Adipocyte (in vitro differentiated cells): ENCODE data around the gene SEC63.

ENCODE experiments used
- DNase-seq: peaks from one replicate; pipeline ENCODE4 v3.0.0-alpha.2; 2015; ENCODE audit warnings: low read depth
- H3K27me3 ChIP-seq: replicated peaks from 2 replicates; pipeline ENCODE4 v1.7.0; 2013; ENCODE audit warnings: mild to moderate bottlenecking, low read length, moderate library complexity; ENCODE audit not compliant: control insufficient read depth, insufficient read depth
- H3K36me3 ChIP-seq: 2 replicates; pipeline ENCODE4 v1.7.0; 2013; ENCODE audit warnings: low read length, mild to moderate bottlenecking, moderate library complexity; ENCODE audit not compliant: control insufficient read depth, insufficient read depth, severe bottlenecking
- H3K4me1 ChIP-seq: 2 replicates; pipeline ENCODE4 v1.7.0; 2013; ENCODE audit warnings: mild to moderate bottlenecking, low read length, moderate library complexity; ENCODE audit not compliant: control insufficient read depth, insufficient read depth
- H3K4me3 ChIP-seq: 2 replicates; pipeline ENCODE4 v1.7.0; 2013; ENCODE audit warnings: mild to moderate bottlenecking, low read length, moderate library complexity
- H3K9ac ChIP-seq: 2 replicates; pipeline ENCODE4 v1.7.0; 2013; ENCODE audit warnings: mild to moderate bottlenecking, low read length, moderate library complexity
- H3K9me3 ChIP-seq: 2 replicates; pipeline ENCODE4 v1.7.0; 2013; ENCODE audit warnings: mild to moderate bottlenecking, low read length, moderate library complexity; ENCODE audit not compliant: control insufficient read depth

SEC63 gene

DNA sequence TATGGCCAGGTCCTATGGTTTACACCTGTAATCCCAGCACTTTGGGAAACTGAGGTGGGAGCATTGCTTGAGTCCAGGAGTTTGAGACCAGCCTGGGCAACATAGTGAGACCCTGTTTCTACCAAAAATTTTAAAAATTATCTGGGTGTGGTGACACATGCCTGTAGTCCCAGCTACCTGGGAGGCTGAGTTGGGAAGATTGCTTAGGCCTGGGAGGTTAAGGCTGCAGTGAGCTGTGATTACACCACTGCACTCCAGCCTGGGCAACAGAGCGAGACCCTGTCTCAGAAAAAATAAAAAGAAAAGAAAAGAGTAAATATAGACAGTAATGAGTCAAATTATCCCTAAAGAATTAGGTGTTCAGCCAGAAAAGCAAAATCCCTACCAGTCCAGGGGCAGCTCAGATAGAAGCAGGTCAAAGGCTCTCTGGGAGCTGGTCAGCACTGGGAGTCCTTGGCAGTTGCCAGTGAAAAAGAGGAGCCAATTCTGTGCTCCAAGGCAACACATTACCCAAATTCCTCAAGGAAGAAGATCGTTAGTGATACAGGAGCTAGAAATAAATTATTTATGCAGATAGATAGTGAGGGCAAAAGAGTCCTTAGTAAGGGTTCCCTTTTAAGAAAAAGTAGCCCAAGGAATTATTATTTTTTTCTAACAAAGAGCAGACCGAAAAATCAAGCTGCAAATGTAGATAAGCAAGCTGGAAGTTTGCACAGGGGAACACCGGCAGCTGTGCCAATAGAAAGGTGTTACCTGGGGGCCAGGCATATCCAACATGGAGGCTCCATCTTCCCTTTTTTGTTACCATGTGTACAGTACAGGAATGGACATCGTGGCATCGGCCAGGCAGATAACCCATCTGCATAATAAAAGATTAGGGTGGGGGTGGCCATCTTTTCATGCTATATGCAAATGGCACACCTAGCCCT is 31.4 kb upstream of the SEC63 start:
- Histone ChIP-seq H3K36me3 (no peaks in the 10 kb centered on the region), H3K4me1 (peaks cover 12% of the 10 kb centered on the region), H3K27me3 (peaks cover 2% of the 10 kb centered on the region), H3K9ac (no peak overlapping the region), H3K9me3 (peaks cover 4% of the 10 kb centered on the region), H3K4me3 (no peak overlapping the region)
- DNase-seq = no peak

- H3K27me3 ChIP-seq = peaks cover 2% of the 10 kb centered on the region
- no peak for DNase-seq
- H3K4me3 ChIP-seq = no peak overlapping the region
- no peak overlapping the region for H3K9ac ChIP-seq
- no peaks in the 10 kb centered on the region for H3K36me3 ChIP-seq
- H3K4me1 ChIP-seq = peaks cover 10% of the 10 kb centered on the region
- H3K9me3 ChIP-seq = peaks cover 4% of the 10 kb centered on the region
These were observed 30.6 kb upstream of the SEC63 start for GRCh38 chr6:107988570-107988969.

GRCh38 chr6:107987805-107988204 is 29.8 kb upstream of the SEC63 start:
- Histone ChIP-seq H3K4me1 (peaks cover 10% of the 10 kb centered on the region), H3K9me3 (peaks cover 4% of the 10 kb centered on the region), H3K9ac (no peak overlapping the region), H3K36me3 (no peaks in the 10 kb centered on the region), H3K4me3 (no peak overlapping the region), H3K27me3 (peaks cover 2% of the 10 kb centered on the region)
- DNase-seq = no peak

DNA sequence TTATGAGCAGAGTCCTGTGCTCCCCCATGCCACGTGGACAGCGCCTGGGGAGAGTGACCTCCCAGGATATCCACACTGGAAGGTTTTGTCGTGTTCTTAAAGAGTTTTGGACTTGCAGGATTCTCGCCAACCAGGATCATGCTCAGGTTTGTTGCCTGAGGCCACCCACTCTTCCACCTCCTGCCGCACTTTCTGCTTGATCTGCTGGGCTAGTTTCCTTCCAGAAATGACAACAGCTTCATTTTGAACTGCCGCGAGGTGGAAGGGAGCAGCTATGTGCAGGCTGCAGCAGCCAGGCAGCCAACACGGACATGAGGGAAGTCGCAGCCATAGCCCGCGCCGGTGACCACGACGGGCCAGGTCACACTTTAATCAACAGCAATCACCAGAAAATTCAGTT is 27.7 kb upstream of the SEC63 start:
- Histone ChIP-seq H3K4me1 (peaks cover 10% of the 10 kb centered on the region), H3K9me3 (peaks cover 4% of the 10 kb centered on the region), H3K27me3 (peaks cover 2% of the 10 kb centered on the region), H3K4me3 (no peak overlapping the region), H3K9ac (no peak overlapping the region), H3K36me3 (no peaks in the 10 kb centered on the region)
- no peak for DNase-seq

DNA sequence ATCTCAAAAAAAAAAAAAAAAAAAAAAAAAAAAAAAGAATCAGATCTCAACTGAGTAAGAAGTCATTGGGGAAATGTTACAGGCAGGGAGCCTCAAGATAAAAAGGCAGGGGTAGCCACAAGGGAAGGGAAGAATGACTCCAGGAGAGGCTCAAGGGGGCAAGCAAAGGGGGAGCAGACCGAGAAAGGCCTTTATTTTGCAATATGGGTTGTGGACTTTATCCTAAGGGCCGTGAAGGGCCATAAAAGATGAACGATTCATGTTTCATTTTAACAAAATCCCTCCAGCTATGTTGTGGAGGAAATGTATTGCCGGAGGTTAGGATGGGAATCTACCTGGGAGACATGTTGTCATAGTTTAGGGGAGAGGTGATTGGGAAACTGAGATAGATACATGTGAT is 25.8 kb upstream of the SEC63 start:
- no peaks in the 10 kb centered on the region for H3K36me3 ChIP-seq
- H3K9ac ChIP-seq = no peak overlapping the region
- no peak overlapping the region for H3K4me3 ChIP-seq
- H3K9me3 ChIP-seq = peaks cover 4% of the 10 kb centered on the region
- DNase-seq = no peak
- peaks cover 2% of the 10 kb centered on the region for H3K27me3 ChIP-seq
- peaks cover 3% of the 10 kb centered on the region for H3K4me1 ChIP-seq

- Histone ChIP-seq H3K4me3 (no peak overlapping the region), H3K4me1 (peaks cover 3% of the 10 kb centered on the region), H3K27me3 (peaks cover 2% of the 10 kb centered on the region), H3K9me3 (peaks cover 4% of the 10 kb centered on the region), H3K9ac (no peak overlapping the region), H3K36me3 (no peaks in the 10 kb centered on the region)
- DNase-seq = no peak
These were observed 24.5 kb upstream of the SEC63 start for GRCh38 chr6:107982486-107982885.

- H3K27me3 ChIP-seq = peaks cover 2% of the 10 kb centered on the region
- peaks cover 3% of the 10 kb centered on the region for H3K4me1 ChIP-seq
- no peaks in the 10 kb centered on the region for H3K36me3 ChIP-seq
- H3K9me3 ChIP-seq = peaks cover 4% of the 10 kb centered on the region
- H3K4me3 ChIP-seq = no peak overlapping the region
- H3K9ac ChIP-seq = no peak overlapping the region
- DNase-seq = no peak
These were observed 23.7 kb upstream of the SEC63 start for GRCh38 chr6:107981695-107982094.

DNA sequence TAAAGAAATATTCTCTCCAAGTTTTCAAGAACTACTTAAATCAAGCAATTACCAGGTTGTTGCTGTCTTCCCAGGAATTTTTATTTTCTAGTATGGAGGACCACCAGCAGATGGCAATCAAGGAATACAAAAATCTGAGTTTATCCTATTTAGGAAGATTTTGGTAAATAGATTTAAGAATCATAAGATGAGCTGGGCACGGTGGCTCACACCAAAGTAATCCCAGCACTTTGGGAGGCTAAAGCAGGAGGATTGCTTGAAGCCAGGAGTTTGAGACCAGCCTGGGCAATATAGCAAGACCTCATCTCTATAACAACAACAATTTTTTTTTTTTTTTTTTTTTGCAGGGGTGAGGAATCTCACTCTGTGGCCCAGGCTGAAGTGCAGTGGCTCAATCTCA is 19.3 kb upstream of the SEC63 start:
- no peaks in the 10 kb centered on the region for H3K27me3 ChIP-seq
- no peaks in the 10 kb centered on the region for H3K9me3 ChIP-seq
- H3K36me3 ChIP-seq = no peaks in the 10 kb centered on the region
- H3K9ac ChIP-seq = no peak overlapping the region
- DNase-seq = peak; percentile 70
- H3K4me3 ChIP-seq = no peak overlapping the region
- H3K4me1 ChIP-seq = peaks cover 3% of the 10 kb centered on the region

DNA sequence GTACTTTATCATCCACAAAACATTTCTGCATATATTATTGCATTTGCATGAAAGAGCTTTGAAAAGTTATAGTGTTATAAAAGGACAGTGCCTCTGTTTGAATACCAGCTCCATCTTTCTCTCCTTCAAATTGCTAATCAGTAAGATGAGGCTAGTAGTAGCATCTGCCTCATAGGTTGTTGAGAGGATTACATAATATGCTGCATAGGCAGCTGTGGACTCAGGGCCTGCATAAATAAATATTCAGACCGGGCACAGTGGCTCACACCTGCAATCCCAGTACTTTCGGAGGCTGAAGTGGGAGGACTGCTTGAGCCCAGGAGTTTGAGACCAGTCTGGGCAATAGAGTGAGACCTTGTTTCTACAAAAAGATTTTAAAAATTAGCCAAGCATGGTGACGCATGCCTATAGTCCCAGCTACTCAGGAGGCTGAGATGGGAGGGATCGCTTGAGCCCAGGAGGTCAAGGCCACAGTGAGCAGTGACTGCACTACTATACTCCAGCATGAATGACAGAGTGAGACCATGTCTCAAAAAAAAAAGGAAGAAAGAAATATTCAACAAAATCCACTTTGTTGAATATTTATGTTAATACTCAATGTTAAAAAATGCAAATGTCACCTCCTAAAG is 18.3 kb upstream of the SEC63 start:
- Histone ChIP-seq H3K4me1 (peaks cover 3% of the 10 kb centered on the region), H3K36me3 (no peaks in the 10 kb centered on the region), H3K9me3 (no peaks in the 10 kb centered on the region), H3K4me3 (no peak overlapping the region), H3K9ac (no peak overlapping the region), H3K27me3 (no peaks in the 10 kb centered on the region)
- DNase-seq = no peak

- no peak for DNase-seq
- Histone ChIP-seq H3K4me3 (no peak overlapping the region), H3K36me3 (no peaks in the 10 kb centered on the region), H3K27me3 (peaks cover 3% of the 10 kb centered on the region), H3K4me1 (no peaks in the 10 kb centered on the region), H3K9ac (no peak overlapping the region), H3K9me3 (no peaks in the 10 kb centered on the region)
These were observed 15.6 kb upstream of the SEC63 start for GRCh38 chr6:107973594-107973993.

DNA sequence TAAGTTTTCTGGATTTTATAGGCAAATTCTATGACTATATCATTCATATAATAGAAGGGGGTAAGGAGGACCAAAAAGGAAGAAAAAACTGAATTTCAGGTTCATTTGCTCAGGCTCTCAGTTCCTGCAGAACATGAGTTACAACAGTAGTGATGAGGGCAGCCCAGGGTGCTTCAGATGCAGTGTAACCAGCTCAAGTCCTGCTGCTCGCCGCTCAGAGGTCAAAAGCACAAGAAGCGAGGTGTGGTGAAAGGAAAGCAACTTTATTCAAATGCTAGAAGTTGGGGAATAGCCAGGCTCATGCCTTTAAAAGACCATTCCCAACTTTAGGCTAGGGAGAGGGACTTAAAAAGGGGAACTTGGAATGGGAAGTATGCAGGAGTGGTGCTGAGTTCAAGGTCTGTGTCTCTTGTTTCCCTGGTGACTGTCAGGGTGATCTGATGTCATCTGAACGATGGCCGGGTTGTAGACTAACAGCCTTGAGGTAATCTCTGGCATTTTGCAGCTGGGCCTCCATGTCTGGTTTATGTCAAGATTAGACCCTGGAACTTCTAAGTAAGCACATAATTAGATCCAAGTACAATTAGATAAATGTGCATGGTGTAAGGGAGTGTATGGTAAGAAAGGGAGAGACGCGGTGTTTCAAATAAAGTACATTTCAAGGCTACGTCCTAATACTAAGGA is 14.5 kb upstream of the SEC63 start:
- H3K36me3 ChIP-seq = no peaks in the 10 kb centered on the region
- H3K27me3 ChIP-seq = peaks cover 3% of the 10 kb centered on the region
- no peak for DNase-seq
- no peak overlapping the region for H3K4me3 ChIP-seq
- no peaks in the 10 kb centered on the region for H3K4me1 ChIP-seq
- no peaks in the 10 kb centered on the region for H3K9me3 ChIP-seq
- no peak overlapping the region for H3K9ac ChIP-seq
